CD4-positive, alpha-beta T cell treated with Interleukin-2 at 100 ng/mL for 4 hours (primary cell): ENCODE data around the gene NLRC3.
A peak's percentile ranks its signal among the peaks of the same experiment; 100 is the strongest.
"Not testable (repeated sequence)": the region's sequence is repeated elsewhere in the genome, so short reads cannot be mapped to it uniquely, and the experiment has no call there.

ENCODE experiments used
- DNase-seq: peaks from one replicate; pipeline ENCODE4 v3.0.0-alpha.2; 2020; ENCODE audit warnings: low spot score

Gene NLRC3, protein sequence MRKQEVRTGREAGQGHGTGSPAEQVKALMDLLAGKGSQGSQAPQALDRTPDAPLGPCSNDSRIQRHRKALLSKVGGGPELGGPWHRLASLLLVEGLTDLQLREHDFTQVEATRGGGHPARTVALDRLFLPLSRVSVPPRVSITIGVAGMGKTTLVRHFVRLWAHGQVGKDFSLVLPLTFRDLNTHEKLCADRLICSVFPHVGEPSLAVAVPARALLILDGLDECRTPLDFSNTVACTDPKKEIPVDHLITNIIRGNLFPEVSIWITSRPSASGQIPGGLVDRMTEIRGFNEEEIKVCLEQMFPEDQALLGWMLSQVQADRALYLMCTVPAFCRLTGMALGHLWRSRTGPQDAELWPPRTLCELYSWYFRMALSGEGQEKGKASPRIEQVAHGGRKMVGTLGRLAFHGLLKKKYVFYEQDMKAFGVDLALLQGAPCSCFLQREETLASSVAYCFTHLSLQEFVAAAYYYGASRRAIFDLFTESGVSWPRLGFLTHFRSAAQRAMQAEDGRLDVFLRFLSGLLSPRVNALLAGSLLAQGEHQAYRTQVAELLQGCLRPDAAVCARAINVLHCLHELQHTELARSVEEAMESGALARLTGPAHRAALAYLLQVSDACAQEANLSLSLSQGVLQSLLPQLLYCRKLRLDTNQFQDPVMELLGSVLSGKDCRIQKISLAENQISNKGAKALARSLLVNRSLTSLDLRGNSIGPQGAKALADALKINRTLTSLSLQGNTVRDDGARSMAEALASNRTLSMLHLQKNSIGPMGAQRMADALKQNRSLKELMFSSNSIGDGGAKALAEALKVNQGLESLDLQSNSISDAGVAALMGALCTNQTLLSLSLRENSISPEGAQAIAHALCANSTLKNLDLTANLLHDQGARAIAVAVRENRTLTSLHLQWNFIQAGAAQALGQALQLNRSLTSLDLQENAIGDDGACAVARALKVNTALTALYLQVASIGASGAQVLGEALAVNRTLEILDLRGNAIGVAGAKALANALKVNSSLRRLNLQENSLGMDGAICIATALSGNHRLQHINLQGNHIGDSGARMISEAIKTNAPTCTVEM

DNA sequence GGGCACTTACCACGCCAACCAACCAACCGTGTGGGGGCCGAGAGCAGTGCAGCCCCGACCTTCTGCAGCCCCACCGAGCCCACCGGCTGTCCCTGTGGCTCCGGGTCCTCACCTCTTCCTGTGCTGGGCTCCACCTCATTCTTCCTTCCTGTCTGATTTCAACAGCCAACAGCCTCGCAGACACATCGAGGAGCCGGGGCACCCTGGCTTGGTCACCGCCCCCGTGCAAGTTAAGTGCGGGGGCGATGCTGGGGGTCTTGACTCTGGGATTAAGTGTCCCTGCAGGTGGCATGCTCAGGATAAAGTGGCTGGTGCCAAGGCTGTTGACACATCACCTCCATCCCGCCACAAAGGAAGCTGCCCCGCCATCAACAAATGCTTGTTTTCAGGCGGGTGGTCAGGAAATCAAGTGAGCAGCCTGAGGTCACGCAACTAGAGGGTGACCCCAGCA, at the start of gene NLRC3:
Gene NLRC3 (minus strand): TSS at position 102 of the 451 bp plus-strand sequence. CDS start 12,367 bp downstream, outside the sequence.
- DNase-seq = peak; percentile 62

GRCh38 chr16:3625911-3626732, 48.9 kb upstream of the NLRC3 start:
- peak; percentile 47 for DNase-seq

- no peak for DNase-seq
Measured at GRCh38 chr16:3625331-3625730, 48.1 kb upstream of the NLRC3 start.

GRCh38 chr16:3623642-3624041, 46.4 kb upstream of the NLRC3 start:
- no peak for DNase-seq

- DNase-seq = no peak
Measured at GRCh38 chr16:3618769-3619141, 41.6 kb upstream of the NLRC3 start.

DNA sequence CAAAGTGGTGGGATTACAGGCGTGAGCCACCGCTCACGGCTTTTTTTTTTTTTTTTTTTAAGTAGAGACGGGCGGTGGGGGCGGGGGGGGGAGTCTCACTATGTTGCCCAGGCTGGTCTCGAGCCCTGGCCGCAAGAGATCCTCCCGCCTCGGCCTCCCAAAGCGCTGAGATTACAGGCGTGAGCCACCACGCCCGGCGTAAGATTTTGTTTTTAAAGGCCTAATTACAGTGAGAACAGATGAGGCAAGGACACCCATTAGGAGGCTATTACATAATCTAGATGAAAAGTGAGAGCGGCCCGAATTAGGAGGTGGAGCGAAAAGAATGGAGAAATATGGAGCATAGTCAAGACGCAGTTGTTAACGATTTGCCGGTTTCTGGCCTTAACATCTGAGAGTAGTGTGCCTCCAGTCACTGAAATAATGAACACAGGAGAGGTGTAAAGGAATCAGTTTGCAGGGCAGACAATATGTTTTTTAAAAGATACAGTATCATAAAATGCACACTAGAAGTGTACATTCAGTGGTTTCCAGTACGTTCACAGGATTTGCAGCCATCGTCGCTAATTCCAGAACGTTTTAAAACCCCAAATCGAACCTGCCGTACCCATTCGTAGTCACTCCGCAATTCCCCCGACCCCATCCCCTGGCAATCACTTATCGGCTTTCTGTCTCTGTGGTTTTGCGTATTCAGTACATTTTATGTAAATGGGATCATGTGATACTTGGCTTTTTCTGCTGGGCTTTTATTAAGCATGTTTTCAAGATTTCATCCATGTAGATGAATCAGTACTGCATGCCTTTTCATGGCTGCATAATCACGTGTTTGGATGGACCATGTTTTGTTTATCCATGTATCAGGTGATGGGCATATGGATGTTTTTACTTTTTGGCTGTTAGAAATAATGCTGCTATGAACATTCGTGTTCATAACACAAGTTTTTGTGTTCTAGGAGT, 35.6 kb upstream of the NLRC3 start:
- no peak for DNase-seq

- DNase-seq = peak; percentile 90
Measured at GRCh38 chr16:3611146-3611975, 34.2 kb upstream of the NLRC3 start, which contains the start of gene SLX4. Gene SLX4 (minus strand): TSS chr16:3611606. CDS start chr16:3608964, 2,642 bp downstream.

- DNase-seq = no peak
Measured at GRCh38 chr16:3610698-3611145, 33.5 kb upstream of the NLRC3 start.

GRCh38 chr16:3609895-3610697, 32.9 kb upstream of the NLRC3 start:
- DNase-seq = no peak

DNA sequence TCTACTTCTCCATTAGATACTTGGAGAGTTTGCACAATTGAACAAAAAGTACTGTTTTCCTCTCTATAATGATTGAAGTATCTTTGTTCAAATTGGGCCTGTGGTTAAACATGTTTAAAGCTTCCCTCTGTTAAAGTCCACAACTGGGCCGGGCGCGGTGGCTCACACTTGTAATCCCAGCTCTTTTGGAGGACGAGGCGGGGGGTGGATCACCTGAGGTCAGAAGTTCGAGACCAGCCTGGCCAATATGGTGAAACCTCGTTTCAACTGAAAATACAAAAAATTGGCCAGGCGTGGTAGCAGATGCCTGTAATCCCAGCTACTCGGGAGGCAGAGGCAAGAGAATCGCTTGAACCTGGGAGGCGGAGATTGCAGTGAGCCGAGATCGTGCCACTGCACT, 31.8 kb upstream of the NLRC3 start:
- not testable (repeated sequence) for DNase-seq

- no peak for DNase-seq
Measured at GRCh38 chr16:3608069-3608468, 30.9 kb upstream of the NLRC3 start.

- DNase-seq = no peak
Measured at GRCh38 chr16:3607634-3608033, 30.4 kb upstream of the NLRC3 start.

DNA sequence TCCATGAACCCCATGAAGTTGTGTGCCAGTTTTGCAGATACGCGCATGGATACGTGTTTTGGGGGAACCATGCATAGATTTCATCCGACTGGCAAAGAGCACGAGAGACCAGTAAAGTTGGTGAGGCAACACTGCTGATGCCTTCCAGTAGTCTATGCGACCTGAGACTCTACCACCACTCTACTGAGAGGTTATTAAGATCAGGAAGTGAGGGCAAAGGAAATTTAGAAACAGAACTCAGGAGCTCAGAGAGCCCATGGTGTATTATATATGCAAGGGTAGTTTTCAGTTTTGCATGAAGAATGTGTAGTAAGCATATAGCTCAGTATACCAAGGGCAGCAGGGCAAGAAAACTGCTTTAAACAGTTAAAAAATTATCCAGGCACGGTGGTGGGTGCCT, 30.0 kb upstream of the NLRC3 start:
- no peak for DNase-seq

DNA sequence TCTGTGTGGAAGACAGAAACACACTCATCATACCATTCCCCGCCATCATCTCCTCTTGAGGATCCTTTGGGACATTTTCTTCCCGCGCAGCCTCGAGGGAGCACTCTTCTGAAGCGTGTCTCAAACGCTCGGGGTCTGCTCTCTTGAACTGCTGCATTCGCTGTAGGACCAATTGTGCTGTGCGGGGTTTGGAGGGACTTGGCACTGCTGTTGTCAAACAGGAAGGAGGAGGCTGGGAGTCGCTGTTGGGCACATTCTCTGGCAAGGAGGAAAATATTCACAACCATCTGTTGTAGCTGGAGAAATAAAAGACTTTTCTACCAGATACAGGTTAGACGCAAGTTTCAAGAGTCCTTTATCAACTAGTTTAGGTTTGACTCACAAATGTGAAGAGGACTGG, 29.2 kb upstream of the NLRC3 start:
- no peak for DNase-seq

GRCh38 chr16:3602320-3602653, 25.1 kb upstream of the NLRC3 start:
- DNase-seq = no peak

GRCh38 chr16:3601614-3602319, 24.6 kb upstream of the NLRC3 start:
- DNase-seq = no peak

DNA sequence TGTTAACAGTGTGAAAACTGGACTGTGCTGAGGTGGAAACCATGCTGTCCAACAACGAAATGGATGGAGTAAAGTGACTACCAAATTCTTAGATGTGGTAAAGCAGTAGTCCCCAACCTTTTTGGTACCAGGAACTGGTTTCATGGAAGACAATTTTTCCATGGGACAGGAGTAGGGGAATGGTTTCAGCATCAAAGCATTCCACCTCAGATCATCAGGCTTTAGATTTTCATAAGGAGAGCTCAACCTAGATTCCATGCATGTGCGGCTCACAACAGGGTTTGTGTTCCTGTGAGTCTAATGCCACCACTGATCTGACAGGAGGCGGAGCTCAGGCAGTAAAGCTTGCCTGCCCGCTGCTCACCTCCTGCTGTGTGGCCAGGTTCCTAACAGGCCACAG, 22.7 kb upstream of the NLRC3 start:
- DNase-seq = no peak

- DNase-seq = no peak
Measured at GRCh38 chr16:3599121-3599520, 21.9 kb upstream of the NLRC3 start.
